ENCODE measurements around the gene ARHGEF1. TPM values are rescaled to one million over a fixed set of nuclear protein-coding genes. Genes with fewer than 3 reads are reported as not detected.
"Not testable (repeated sequence)": the region's sequence is repeated elsewhere in the genome, so short reads cannot be mapped to it uniquely, and the experiment has no call there.

The ARHGEF1 gene
- total and polyA plus RNA-seq, 4 experiments from 2014 or later = 140 to 992 (median 640) TPM

GRCh38 chr19:41911889-41912731 lies 29.1 kb downstream of the ARHGEF1 start:
- Mint-ChIP-seq H3K4me1 (peaks cover 26 to 56% (median 28%) of the 10 kb centered on the region in 4 donors), H3K27ac (peak overlapping the region in 6 of 7 donors; percentile 14 to 57 (median 47)), H3K27me3 (peaks cover 7 to 14% of the 10 kb centered on the region in 2 donors), H3K36me3 (peaks cover 3 to 6% of the 10 kb centered on the region in 2 donors), H3K9me3 (peaks cover 0 to 2% (median 0%) of the 10 kb centered on the region in 8 donors), H3K4me3 (peak overlapping the region in 7 of 8 donors; percentile 7 to 59 (median 45))
- Histone ChIP-seq H3K9me3 (ENCODE audit: control insufficient read depth in 1 of 2, low read length in 2 of 2) (no peaks in the 10 kb centered on the region), H3K27me3 (ENCODE audit: insufficient read depth, low read length) (peaks cover 23% of the 10 kb centered on the region), H3K27ac (ENCODE audit: low read depth, low read length) (no peak overlapping the region), H3K4me1 (ENCODE audit: insufficient read depth, low read length) (peaks cover 45% of the 10 kb centered on the region), H3K36me3 (ENCODE audit: insufficient read depth, low read length) (no peaks in the 10 kb centered on the region), H3K4me3 (ENCODE audit: low read length in 2 of 2) (no peak overlapping the region)
- intact Hi-C loops (cut with micrococcal nuclease) = loop anchor here (1.0 to 5.0 kb wide), 2 partner anchors 25 to 35 kb away; no protein-coding TSS in a partner anchor
- ChIA-PET POLR2A (ENCODE audit: partially characterized antibody) (interaction anchor here (0.8 to 19.1 kb wide), 15 partner anchors 10 to 52 kb away, joined by 3 to 349 read pairs (median 12); partner anchors contain the start of genes ARHGEF1, CD79A, ERFL and RPS19), CTCF (ENCODE audit: partially characterized antibody) (interaction anchor here (1.2 to 1.3 kb wide), 2 partner anchors 10 to 52 kb away, joined by 3 read pairs; partner anchors contain the start of gene RPS19)
- DNase-seq = peak in 2 of 5 donors; percentile 39 to 44

- ChIA-PET CTCF (ENCODE audit: partially characterized antibody) (no interaction called here), POLR2A (ENCODE audit: partially characterized antibody) (interaction anchor here (1.0 to 19.1 kb wide), 7 partner anchors 9 to 40 kb away, joined by 3 to 349 read pairs (median 16); partner anchors contain the start of gene ARHGEF1)
- Mint-ChIP-seq H3K4me1 (peaks cover 25 to 51% (median 26%) of the 10 kb centered on the region in 4 donors), H3K9me3 (peaks cover 0 to 2% (median 0%) of the 10 kb centered on the region in 8 donors), H3K36me3 (peaks cover 0 to 3% of the 10 kb centered on the region in 2 donors), H3K27ac (peak overlapping the region in 3 of 7 donors; percentile 43 to 75 (median 67)), H3K4me3 (peak overlapping the region in 4 of 8 donors; percentile 9 to 57 (median 32)), H3K27me3 (peaks cover 7 to 14% of the 10 kb centered on the region in 2 donors)
- Histone ChIP-seq H3K9me3 (ENCODE audit: control insufficient read depth in 1 of 2, low read length in 2 of 2) (no peaks in the 10 kb centered on the region), H3K27me3 (ENCODE audit: insufficient read depth, low read length) (peaks cover 23% of the 10 kb centered on the region), H3K4me1 (ENCODE audit: insufficient read depth, low read length) (peaks cover 45% of the 10 kb centered on the region), H3K36me3 (ENCODE audit: insufficient read depth, low read length) (no peaks in the 10 kb centered on the region), H3K27ac (ENCODE audit: low read depth, low read length) (no peak overlapping the region), H3K4me3 (ENCODE audit: low read length in 2 of 2) (no peak overlapping the region)
- DNase-seq = peak in 2 of 5 donors; percentile 39 to 43
- intact Hi-C loops (cut with micrococcal nuclease) = loop anchor here (5.0 kb wide), 1 partner anchor 34 kb away; no protein-coding TSS in a partner anchor
These were observed 30.0 kb downstream of the ARHGEF1 start for GRCh38 chr19:41912899-41913537.

GRCh38 chr19:41913538-41914423 lies 30.8 kb downstream of the ARHGEF1 start:
- CTCF ChIA-PET (ENCODE audit: partially characterized antibody) = no interaction called here
- intact Hi-C loops (cut with micrococcal nuclease) = loop anchor here (2.0 to 5.0 kb wide), 2 partner anchors 15 to 34 kb away; partner anchors contain the start of gene ERFL

GRCh38 chr19:41914424-41914834 lies 31.4 kb downstream of the ARHGEF1 start:
- H3K27me3 Mint-ChIP-seq = peaks cover 7 to 14% of the 10 kb centered on the region in 2 donors
- DNase-seq; H3K4me3 ChIP-seq (ENCODE audit: low read length in 2 of 2); H3K27ac ChIP-seq (ENCODE audit: low read depth, low read length); H3K36me3 ChIP-seq (ENCODE audit: insufficient read depth, low read length); H3K9me3 ChIP-seq (ENCODE audit: control insufficient read depth in 1 of 2, low read length in 2 of 2); H3K36me3 Mint-ChIP-seq; H3K9me3 Mint-ChIP-seq; POLR2A ChIA-PET (ENCODE audit: partially characterized antibody); CTCF ChIA-PET (ENCODE audit: partially characterized antibody): not testable (repeated sequence)
- peaks cover 23 to 44% (median 26%) of the 10 kb centered on the region in 4 donors for H3K4me1 Mint-ChIP-seq
- peaks cover 45% of the 10 kb centered on the region for H3K4me1 ChIP-seq (ENCODE audit: insufficient read depth, low read length)
- H3K4me3 Mint-ChIP-seq = peak overlapping the region in 6 of 8 donors; percentile 21 to 55 (median 30)
- peak overlapping the region in 2 of 7 donors; percentile 10 to 79 for H3K27ac Mint-ChIP-seq
- intact Hi-C loops (cut with micrococcal nuclease) = loop anchor here (2.0 to 5.0 kb wide), 2 partner anchors 14 to 33 kb away; partner anchors contain the start of gene ERFL
- H3K27me3 ChIP-seq (ENCODE audit: insufficient read depth, low read length) = peaks cover 23% of the 10 kb centered on the region

More at GRCh38 chr19:41913538-41914423, 30.8 kb downstream of the ARHGEF1 start:
- Histone ChIP-seq H3K4me1 (ENCODE audit: insufficient read depth, low read length) (peaks cover 45% of the 10 kb centered on the region), H3K27ac (ENCODE audit: low read depth, low read length) (no peak overlapping the region), H3K36me3 (ENCODE audit: insufficient read depth, low read length) (no peaks in the 10 kb centered on the region), H3K4me3 (ENCODE audit: low read length in 2 of 2) (no peak overlapping the region), H3K27me3 (ENCODE audit: insufficient read depth, low read length) (peaks cover 23% of the 10 kb centered on the region), H3K9me3 (ENCODE audit: control insufficient read depth in 1 of 2, low read length in 2 of 2) (no peaks in the 10 kb centered on the region)
- H3K9me3 Mint-ChIP-seq = peaks cover 0 to 2% (median 0%) of the 10 kb centered on the region in 8 donors
- H3K27ac Mint-ChIP-seq = peak overlapping the region in 3 of 7 donors; percentile 43 to 79 (median 50)
- POLR2A ChIA-PET (ENCODE audit: partially characterized antibody) = no interaction called here
- H3K36me3 Mint-ChIP-seq = peaks cover 0 to 3% of the 10 kb centered on the region in 2 donors
- DNase-seq = peak in 1 of 5 donors; percentile 32
- peak overlapping the region in 6 of 8 donors; percentile 21 to 59 (median 42) for H3K4me3 Mint-ChIP-seq
- peaks cover 7 to 14% of the 10 kb centered on the region in 2 donors for H3K27me3 Mint-ChIP-seq
- H3K4me1 Mint-ChIP-seq = peaks cover 24 to 50% (median 26%) of the 10 kb centered on the region in 4 donors

- Mint-ChIP-seq H3K9me3 (peaks cover 0 to 2% (median 0%) of the 10 kb centered on the region in 8 donors), H3K27ac (no peak overlapping the region), H3K4me1 (peaks cover 23 to 41% (median 26%) of the 10 kb centered on the region in 4 donors), H3K36me3 (no peaks in the 10 kb centered on the region), H3K27me3 (peaks cover 7 to 14% of the 10 kb centered on the region in 2 donors), H3K4me3 (peak overlapping the region in 1 of 8 donors; percentile 12)
- CTCF ChIA-PET (ENCODE audit: partially characterized antibody) = no interaction called here
- DNase-seq = peak in 1 of 5 donors; percentile 37
- Histone ChIP-seq H3K4me3 (ENCODE audit: low read length in 2 of 2) (peak overlapping the region in 1 of 2 donors; percentile 22), H3K27ac (ENCODE audit: low read depth, low read length) (no peak overlapping the region), H3K4me1 (ENCODE audit: insufficient read depth, low read length) (peaks cover 45% of the 10 kb centered on the region), H3K9me3 (ENCODE audit: control insufficient read depth in 1 of 2, low read length in 2 of 2) (no peaks in the 10 kb centered on the region), H3K27me3 (ENCODE audit: insufficient read depth, low read length) (peaks cover 23% of the 10 kb centered on the region), H3K36me3 (ENCODE audit: insufficient read depth, low read length) (no peaks in the 10 kb centered on the region)
- POLR2A ChIA-PET (ENCODE audit: partially characterized antibody) = no interaction called here
- intact Hi-C loops (cut with micrococcal nuclease) = loop anchor here (2.0 kb wide), 1 partner anchor 14 kb away; the partner anchor contains the start of gene ERFL
These were observed 32.2 kb downstream of the ARHGEF1 start for GRCh38 chr19:41915021-41915775.
